ENCODE measurements around the gene PFKP.

GRCh38 chr10:3169673-3170072 is 102.3 kb downstream of the PFKP start:
- TF ChIP-seq CTCF (IDR thresholded peaks at IDR 0.05; ENCODE audit: low read depth, low read length, poor library complexity, severe bottlenecking): no peak
- no peak for TF ChIP-seq EZH2phosphoT487 (IDR thresholded peaks at IDR 0.05; ENCODE audit: borderline replicate concordance, low read length)

Measured in DOHH2 (cell line).